ENCODE results near the gene CCDC102B.

DNA sequence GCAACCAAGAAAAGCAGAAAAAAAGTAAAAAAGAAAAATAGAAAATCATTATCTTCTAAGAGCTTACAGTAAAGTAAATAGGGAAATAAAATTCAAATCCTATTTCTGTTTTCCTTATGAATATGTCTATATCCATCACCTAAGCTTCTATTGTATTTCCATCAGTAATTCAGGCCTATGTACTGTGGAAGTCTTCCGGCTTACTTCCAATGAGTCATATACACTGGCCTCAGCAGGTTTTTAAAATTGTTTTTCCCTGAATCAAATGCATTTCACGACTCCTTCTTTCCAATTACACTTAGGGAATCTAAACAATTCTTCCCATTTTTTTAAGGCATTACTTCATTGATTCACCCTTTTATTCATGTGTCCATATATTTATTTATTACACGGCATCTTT lies 164.7 kb downstream of the CCDC102B start:
- TF ChIP-seq POLR2A (IDR thresholded peaks at IDR 0.05): no peak
- TF ChIP-seq, protein P1, sequence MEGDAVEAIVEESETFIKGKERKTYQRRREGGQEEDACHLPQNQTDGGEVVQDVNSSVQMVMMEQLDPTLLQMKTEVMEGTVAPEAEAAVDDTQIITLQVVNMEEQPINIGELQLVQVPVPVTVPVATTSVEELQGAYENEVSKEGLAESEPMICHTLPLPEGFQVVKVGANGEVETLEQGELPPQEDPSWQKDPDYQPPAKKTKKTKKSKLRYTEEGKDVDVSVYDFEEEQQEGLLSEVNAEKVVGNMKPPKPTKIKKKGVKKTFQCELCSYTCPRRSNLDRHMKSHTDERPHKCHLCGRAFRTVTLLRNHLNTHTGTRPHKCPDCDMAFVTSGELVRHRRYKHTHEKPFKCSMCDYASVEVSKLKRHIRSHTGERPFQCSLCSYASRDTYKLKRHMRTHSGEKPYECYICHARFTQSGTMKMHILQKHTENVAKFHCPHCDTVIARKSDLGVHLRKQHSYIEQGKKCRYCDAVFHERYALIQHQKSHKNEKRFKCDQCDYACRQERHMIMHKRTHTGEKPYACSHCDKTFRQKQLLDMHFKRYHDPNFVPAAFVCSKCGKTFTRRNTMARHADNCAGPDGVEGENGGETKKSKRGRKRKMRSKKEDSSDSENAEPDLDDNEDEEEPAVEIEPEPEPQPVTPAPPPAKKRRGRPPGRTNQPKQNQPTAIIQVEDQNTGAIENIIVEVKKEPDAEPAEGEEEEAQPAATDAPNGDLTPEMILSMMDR (IDR thresholded peaks at IDR 0.05): no peak
